KG1 (cell line): ENCODE measurements around the gene LRRN4CL.

ENCODE experiments used
- DNase-seq: peaks from one replicate; lab custom pipeline; 2025; lab: John Stamatoyannopoulos, UW

LRRN4CL gene

DNA sequence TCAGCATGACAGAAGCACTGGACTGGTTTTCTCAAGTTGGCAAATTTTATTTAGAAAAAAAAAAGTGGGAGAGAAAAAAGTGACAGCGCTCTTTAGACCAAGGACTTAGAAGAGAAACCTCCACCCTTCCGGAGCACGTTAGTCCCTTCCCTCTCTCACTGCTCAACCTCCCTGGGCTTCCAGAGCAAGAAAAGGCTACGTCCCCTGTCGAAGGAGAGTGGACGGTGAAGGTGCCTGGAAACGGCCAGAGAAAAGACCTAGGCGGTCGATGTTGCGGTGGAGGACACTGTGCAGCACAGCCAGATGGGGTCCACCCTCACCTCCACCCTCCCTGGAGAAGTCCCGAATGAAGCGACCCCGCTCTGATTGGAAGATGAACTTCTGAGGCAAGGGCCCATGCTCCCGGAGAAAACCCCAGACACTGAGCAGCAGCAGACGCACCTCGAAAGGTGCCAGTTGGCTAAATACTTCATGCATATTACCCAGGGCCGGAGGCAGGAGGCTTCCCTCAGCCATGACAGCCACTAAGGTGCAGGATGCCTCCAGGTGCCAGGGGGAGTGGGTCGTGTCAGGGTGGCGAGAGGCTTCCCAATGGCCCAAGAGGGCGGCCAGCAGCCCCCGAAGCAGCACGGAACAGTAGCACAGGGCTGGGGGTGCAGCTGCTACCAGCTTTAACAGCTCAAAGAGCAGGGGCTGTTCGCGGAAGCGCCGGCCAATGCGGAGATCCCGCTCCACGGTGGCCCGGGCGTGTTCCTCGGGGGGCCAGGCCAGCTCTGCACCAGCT is 42.3 kb downstream of the LRRN4CL start:
- DNase-seq, result no peak

DNA sequence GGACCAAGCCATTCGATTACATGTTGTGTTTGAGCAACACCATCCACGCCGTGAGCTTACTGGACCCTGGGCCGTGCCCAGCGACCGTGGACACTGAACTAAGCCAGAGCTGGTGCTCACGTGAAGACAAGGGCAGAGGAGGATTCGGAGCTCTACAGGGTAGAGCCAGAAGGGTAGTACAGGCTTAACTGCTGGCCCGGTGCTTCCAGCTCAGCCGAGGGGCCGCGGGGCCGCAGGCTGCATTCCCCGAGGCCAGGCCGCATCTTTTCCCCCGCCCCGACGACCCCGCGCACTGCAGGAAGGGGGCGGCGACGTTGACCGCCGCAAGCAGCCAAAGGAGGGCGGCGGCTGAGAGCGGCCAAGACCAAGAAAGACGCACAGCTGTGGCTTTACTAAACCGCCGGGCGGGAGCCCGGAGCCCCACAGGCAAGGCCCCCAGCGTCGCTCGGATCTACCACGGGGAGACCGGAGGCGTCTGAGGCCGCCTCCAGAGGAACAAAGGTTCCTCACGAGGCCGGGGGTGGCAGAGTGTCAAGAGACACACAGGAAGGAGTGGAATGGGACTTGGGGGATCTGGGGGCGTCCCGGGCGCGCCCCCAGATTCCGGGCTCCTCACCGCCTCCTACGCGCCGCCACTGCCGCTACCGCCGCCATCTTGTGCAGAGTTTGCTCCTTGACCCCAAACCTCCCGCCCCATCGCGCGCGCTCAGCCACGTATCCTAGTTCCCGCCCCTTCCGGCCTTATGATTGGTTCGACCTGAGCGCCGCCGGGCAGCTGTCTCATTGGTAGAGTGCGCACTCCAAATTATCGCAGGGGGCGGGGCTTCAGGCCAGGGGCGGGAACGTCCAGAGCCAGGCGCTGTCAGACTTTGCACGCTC is 43.1 kb downstream of the LRRN4CL start, which contains the start of gene GANAB:
TSS of gene GANAB (minus strand) at position 668 of the 879 bp plus-strand sequence. CDS start at position 654, 14 bp downstream.
- peak; percentile 100 for DNase-seq

DNA sequence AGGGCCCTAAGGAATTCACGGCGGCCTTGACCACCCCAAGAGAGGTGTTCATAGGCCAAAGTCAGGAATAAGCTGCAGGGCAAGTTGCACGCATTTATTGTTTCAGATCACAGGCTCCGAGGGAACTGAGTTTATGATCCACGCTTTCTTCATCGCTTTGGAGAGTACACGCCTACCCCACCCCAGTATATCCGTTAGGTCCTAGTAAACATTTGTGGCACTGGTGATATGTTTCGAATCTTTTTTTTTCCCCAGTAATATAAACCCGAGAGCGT is 43.7 kb downstream of the LRRN4CL start:
- DNase-seq, result no peak

DNA sequence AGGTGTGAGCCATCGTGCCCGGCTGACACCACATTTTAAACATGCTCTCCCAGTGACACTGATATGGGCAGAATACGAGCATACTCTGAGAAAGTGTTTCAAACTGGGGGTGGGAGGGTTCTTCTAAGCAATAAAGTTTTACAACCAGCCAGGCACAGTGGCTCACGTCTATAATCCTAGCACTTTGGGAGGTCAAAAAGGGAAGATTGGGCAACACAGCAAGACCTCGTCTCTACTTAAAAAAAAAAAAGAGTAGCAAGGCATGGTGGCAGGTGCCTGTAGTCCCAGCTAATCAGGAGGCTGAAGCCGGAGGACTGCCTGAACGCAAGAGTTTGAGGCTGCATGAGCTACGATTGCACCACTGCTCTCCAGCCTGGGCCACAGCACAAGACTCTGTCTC is 45.1 kb downstream of the LRRN4CL start:
- DNase-seq, result no peak
